ENCODE measurements around the gene PIGQ. TPM values are rescaled to one million over a fixed set of nuclear protein-coding genes. Genes with fewer than 3 reads are reported as not detected.

PIGQ gene
- total RNA-seq, 1 experiment from 2014 or later: 99.5 TPM

- DNase-seq (ENCODE audit: low spot score): no peak
Measured at GRCh38 chr16:555528-556473, 14.0 kb upstream of the PIGQ start.

GRCh38 chr16:556474-557173 lies 13.1 kb upstream of the PIGQ start:
- no peak for DNase-seq (ENCODE audit: low spot score)

GRCh38 chr16:557463-558297 lies 12.1 kb upstream of the PIGQ start:
- DNase-seq (ENCODE audit: low spot score): no peak

- DNase-seq (ENCODE audit: low spot score): no peak
Measured at GRCh38 chr16:558298-559020, 11.3 kb upstream of the PIGQ start.

- no peak for DNase-seq (ENCODE audit: low spot score)
Measured at GRCh38 chr16:559021-559380, 10.8 kb upstream of the PIGQ start.

- DNase-seq (ENCODE audit: low spot score): no peak
Measured at GRCh38 chr16:559411-560203, 10.2 kb upstream of the PIGQ start.

GRCh38 chr16:560204-560700 lies 9.5 kb upstream of the PIGQ start, which contains the start of gene PRR35:
Gene PRR35 (plus strand): TSS chr16:560394. CDS start chr16:563295, 2,901 bp downstream.
- no peak for DNase-seq (ENCODE audit: low spot score)

- no peak for DNase-seq (ENCODE audit: low spot score)
Measured at GRCh38 chr16:560701-561412, 8.9 kb upstream of the PIGQ start.

GRCh38 chr16:561413-561794 lies 8.4 kb upstream of the PIGQ start:
- DNase-seq (ENCODE audit: low spot score): no peak

GRCh38 chr16:561957-562938 lies 7.5 kb upstream of the PIGQ start:
- no peak for DNase-seq (ENCODE audit: low spot score)

- DNase-seq (ENCODE audit: low spot score): peak; percentile 12
Measured at GRCh38 chr16:563072-563644, 6.6 kb upstream of the PIGQ start.

- DNase-seq (ENCODE audit: low spot score): no peak
Measured at GRCh38 chr16:564690-565418, 4.9 kb upstream of the PIGQ start.

GRCh38 chr16:565419-566330 lies 4.1 kb upstream of the PIGQ start:
- DNase-seq (ENCODE audit: low spot score): no peak

- peak; percentile 25 for DNase-seq (ENCODE audit: low spot score)
Measured at GRCh38 chr16:566475-567372, 3.0 kb upstream of the PIGQ start, which contains the start of gene NHLRC4. Gene NHLRC4 (plus strand): TSS chr16:567005. CDS start chr16:568048, 1,043 bp downstream.

Measured in HT-29 (cell line).